ENCODE results near the gene STX7.
A peak's percentile ranks its signal among the peaks of the same experiment; 100 is the strongest.
"Not testable (repeated sequence)": the region's sequence is repeated elsewhere in the genome, so short reads cannot be mapped to it uniquely, and the experiment has no call there.

STX7 gene

DNA sequence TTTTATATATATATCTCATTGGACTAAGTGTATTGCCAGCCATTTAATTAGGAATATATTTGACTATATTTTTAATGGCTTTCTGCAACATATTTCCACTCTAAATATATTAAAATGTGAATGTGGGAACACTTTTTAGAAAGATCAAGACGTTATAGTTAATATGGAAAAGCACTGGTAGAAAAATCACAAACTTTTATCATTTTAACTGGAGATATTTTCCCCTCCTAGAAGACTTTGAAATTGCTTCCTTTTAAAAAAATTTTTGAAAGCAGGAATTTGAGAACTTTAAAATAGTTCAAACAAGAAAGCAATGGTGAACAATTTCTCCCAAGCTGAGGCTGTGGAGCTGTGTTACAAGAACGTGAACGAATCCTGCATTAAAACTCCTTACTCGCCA lies 25.1 kb upstream of the STX7 start, which contains the start of gene TAAR9:
Gene TAAR9, plus strand, starts transcription at position 301 of the 400 bp plus-strand sequence. Its CDS starts 13 bp downstream, at position 314.
- no peak for DNase-seq (ENCODE audit: low read depth)
- TF ChIP-seq, protein P1, sequence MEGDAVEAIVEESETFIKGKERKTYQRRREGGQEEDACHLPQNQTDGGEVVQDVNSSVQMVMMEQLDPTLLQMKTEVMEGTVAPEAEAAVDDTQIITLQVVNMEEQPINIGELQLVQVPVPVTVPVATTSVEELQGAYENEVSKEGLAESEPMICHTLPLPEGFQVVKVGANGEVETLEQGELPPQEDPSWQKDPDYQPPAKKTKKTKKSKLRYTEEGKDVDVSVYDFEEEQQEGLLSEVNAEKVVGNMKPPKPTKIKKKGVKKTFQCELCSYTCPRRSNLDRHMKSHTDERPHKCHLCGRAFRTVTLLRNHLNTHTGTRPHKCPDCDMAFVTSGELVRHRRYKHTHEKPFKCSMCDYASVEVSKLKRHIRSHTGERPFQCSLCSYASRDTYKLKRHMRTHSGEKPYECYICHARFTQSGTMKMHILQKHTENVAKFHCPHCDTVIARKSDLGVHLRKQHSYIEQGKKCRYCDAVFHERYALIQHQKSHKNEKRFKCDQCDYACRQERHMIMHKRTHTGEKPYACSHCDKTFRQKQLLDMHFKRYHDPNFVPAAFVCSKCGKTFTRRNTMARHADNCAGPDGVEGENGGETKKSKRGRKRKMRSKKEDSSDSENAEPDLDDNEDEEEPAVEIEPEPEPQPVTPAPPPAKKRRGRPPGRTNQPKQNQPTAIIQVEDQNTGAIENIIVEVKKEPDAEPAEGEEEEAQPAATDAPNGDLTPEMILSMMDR (IDR thresholded peaks at IDR 0.05; ENCODE audit: control insufficient read depth, extremely low read depth, insufficient read depth), result no peak
- H3K4me3 ChIP-seq (ENCODE audit: low read depth, low read length), result no peak within 1 kb of the TSS

DNA sequence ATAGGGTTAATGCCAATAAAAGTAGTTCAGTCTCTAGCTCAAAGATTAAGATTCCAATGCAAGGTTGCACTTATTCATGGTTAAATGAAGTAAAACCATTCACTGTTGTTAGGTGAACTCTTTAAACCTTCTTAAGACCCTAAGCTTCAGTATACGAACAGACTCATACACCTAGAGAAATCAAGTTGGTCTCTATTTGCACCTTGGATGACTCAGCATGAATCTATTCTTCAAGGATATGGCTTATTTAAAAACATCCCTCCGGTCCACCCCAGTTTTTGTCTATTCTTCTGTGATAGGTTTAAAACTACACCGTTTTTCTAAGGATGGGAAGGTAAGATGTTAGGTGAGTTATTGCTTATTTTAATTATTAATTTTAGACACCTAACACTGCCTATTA lies 24.2 kb upstream of the STX7 start:
- TF ChIP-seq, protein P1 (IDR thresholded peaks at IDR 0.05; ENCODE audit: control insufficient read depth, extremely low read depth, insufficient read depth), result no peak
- H3K4me3 ChIP-seq (ENCODE audit: low read depth, low read length), result no peak overlapping the region
- no peak for DNase-seq (ENCODE audit: low read depth)

DNA sequence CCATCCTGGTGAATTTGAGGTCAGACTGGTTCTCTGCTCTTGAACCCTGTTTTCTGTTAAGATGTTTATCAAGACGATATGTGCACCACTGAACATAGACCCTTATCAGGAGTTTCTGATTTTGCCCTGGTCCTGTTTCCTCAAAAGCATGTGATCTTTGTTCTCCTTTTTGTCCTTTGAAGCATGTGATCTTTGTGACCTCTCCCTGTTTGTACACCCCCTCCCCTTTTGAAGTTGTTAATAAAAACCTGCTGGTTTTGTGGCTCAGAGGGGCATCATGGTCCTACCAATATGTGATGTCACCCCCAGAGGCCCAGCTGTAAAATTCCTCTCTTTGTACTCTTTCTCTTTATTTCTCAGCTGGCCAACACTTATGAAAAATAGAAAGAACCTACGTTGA lies 21.6 kb upstream of the STX7 start:
- not testable (repeated sequence) for H3K4me3 ChIP-seq (ENCODE audit: low read depth, low read length); DNase-seq (ENCODE audit: low read depth)

DNA sequence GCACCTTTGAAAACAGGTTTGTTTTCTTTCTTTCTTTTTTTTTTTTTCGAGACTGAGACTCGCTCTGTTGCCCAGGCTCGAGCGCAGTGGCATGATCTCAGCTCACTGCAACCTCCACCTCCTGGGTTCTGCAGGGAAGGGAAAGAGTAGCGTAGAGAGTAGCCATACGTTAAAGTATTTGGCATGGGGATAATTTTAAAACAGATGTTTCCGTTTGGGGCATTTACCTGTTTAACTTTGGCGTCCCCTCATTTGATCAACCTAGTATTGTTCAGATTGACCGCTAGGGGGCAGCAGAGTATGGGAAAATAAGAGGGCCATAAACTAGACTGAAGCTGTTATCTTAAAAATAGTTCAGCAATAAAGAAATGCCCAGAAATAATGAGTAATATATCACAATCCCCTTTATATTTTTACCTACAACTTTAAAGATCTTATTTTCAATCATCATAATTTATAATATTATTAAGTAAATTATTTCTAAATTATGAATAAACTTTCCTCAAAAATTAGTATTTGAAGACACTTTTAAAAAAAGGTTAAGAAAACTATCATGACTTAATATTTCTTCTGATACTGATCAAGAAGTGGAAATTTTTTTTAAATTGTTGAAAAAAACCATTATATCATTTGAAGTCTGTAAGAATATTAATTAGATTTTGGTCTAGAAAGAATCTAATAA lies 17.5 kb upstream of the STX7 start:
- TF ChIP-seq, protein P1 (IDR thresholded peaks at IDR 0.05; ENCODE audit: control insufficient read depth, extremely low read depth, insufficient read depth), result peak; percentile 69
- DNase-seq (ENCODE audit: low read depth), result peak; percentile 25
- H3K4me3 ChIP-seq (ENCODE audit: low read depth, low read length), result peak overlapping the region; percentile 33

DNA sequence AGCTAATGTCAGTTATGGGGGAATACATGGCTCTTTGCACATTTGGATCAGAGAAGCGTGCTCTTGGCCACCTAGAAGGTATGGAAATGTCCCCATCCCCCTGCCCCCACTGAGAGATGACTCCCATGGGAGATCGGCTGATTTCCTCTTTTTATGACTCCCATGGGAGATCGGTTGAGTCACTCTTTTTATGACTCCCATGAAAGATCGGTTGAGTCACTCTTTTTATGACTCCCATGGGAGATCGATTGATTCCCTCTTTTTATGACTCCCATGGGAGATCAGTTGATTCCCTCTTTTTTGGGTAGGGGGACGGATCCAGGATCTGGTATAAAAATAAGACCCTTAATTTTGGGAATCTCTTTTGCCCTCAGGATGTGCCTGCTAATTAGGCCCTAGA lies 14.9 kb upstream of the STX7 start:
- TF ChIP-seq, protein P1 (IDR thresholded peaks at IDR 0.05; ENCODE audit: control insufficient read depth, extremely low read depth, insufficient read depth), result no peak
- no peak overlapping the region for H3K4me3 ChIP-seq (ENCODE audit: low read depth, low read length)
- no peak for DNase-seq (ENCODE audit: low read depth)

DNA sequence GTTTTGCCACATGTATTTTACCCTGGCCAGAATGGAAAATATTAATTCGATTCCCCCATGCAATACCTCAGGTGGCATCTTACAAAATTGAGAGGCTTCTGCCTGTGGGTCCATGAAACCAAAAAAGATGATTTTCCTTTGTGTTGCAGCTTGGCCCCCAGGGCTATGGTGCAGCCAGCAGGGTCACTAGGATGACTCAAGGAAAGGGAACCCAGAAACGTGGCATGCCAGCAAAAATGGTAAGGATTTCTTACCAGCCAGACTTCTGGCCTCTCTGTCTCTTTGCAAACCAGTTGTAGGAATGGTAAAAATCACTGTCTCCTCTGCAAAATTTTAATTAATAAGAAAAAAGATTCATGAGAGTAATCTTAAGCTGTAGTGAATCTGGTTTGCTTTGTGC lies 13.5 kb upstream of the STX7 start:
- DNase-seq (ENCODE audit: low read depth), result no peak
- no peak overlapping the region for H3K4me3 ChIP-seq (ENCODE audit: low read depth, low read length)
- TF ChIP-seq, protein P1 (IDR thresholded peaks at IDR 0.05; ENCODE audit: control insufficient read depth, extremely low read depth, insufficient read depth), result no peak

DNA sequence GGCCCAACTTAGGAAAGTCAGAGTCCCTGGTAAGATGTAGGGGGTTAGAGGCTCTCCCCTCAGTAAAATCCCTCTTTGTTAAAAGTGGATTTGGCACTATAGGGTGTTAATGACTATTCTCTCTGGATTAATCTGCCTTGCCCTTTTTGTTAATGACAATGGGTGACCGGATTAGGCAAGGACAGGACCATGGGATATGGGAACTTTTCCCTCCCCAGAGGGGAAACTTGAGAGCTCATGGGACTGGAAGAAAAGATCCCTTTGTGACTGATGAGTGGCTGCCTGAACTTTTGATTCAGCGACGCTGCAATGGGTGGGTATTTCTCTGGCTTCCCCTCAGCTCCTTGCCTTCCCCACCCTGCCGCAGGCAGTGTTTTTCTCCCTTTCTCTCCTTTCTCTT lies 12.9 kb upstream of the STX7 start:
- DNase-seq (ENCODE audit: low read depth), result no peak
- TF ChIP-seq, protein P1 (IDR thresholded peaks at IDR 0.05; ENCODE audit: control insufficient read depth, extremely low read depth, insufficient read depth), result no peak
- no peak overlapping the region for H3K4me3 ChIP-seq (ENCODE audit: low read depth, low read length)
